GM12878 (cell line): ENCODE data around the gene ZNF618. TPM values are rescaled to one million over a fixed set of nuclear protein-coding genes. Genes with fewer than 3 reads are reported as not detected.

Experiments used
- ATAC-seq: fragments of 200-7000 bp; cut with Tn5 transposase; 3 replicates; pipeline ENCODE4 v1.9.1; 2020; ENCODE audit warnings: mild to moderate bottlenecking, moderate library complexity
- BruUV-seq: library from RNA; stranded (reverse); fragments of 400-500 nt; replicated peaks from 2 replicates; lab custom pipeline; 2021; lab: Mats Ljungman, UMichigan
- CTCF ChIA-PET: fragments of 300-600 bp; sonication (Branson Sonifier 250); formaldehyde crosslinking; extraction: SDS; loops from one replicate; lab custom pipeline; 2021; ENCODE audit warnings: inconsistent platforms; lab: Yijun Ruan, JAX
- POLR2A ChIA-PET: fragments of 350-600 bp; formaldehyde crosslinking; extraction: SDS; loops from one replicate; lab custom pipeline; 2021; ENCODE audit warnings: inconsistent platforms; lab: Charles Lee
- RAD21 ChIA-PET: fragments of 300-600 bp; sonication (Branson Sonifier 250); formaldehyde crosslinking; loops from one replicate; lab custom pipeline; 2023; ENCODE audit warnings: antibody characterized with exemption; ENCODE audit not compliant: unreplicated experiment; lab: Charles Lee
- SMC1A ChIA-PET: fragments of 300-600 bp; sonication (Branson Sonifier 250); formaldehyde crosslinking; loops from one replicate; lab custom pipeline; 2023; ENCODE audit not compliant: unreplicated experiment, uncharacterized antibody; lab: Charles Lee
- DNase-seq: peaks from one replicate; pipeline ENCODE4 v3.0.0-alpha.2; 2011; ENCODE audit warnings: low read depth, low spot score
- FAIRE-seq: peaks from 3 replicates; lab custom pipeline; 2011; peaks lifted over from hg19 to GRCh38; lab: Jason Lieb, UNC
- H2AFZ ChIP-seq: 2 replicates; pipeline ENCODE4 v1.6.0; 2011; ENCODE audit warnings: low read depth, low read length, control low read depth; ENCODE audit not compliant: control insufficient read depth
- H3K27ac ChIP-seq: 2 replicates; pipeline ENCODE4 v1.5.1; 2011; ENCODE audit warnings: control low read depth; ENCODE audit not compliant: control insufficient read depth, insufficient read depth
- H3K27me3 ChIP-seq, 2 experiments: replicated peaks in 1 of 2; 2 replicates each; pipeline versions ENCODE4 v1.6.0 to v1.6.1; 2011; ENCODE audit warnings: low read length in 1 of 2; ENCODE audit not compliant: control insufficient read depth in 2 of 2, insufficient read depth in 2 of 2
- H3K36me3 ChIP-seq, 2 experiments: 2 replicates each; pipeline ENCODE4 v1.5.1; 2011; ENCODE audit warnings: low read length in 1 of 2; ENCODE audit not compliant: control insufficient read depth in 2 of 2, insufficient read depth in 2 of 2
- H3K4me1 ChIP-seq: 2 replicates; pipeline ENCODE4 v1.6.1; 2011; ENCODE audit warnings: mild to moderate bottlenecking, low read length, moderate library complexity, mixed read lengths; ENCODE audit not compliant: control insufficient read depth, insufficient read depth
- H3K4me2 ChIP-seq: 2 replicates; pipeline ENCODE4 v1.6.0; 2011; ENCODE audit warnings: control low read depth; ENCODE audit not compliant: control insufficient read depth, insufficient read depth
- H3K4me3 ChIP-seq: fragments of 200-600 bp; sonication (generic); 2 replicates; pipeline ENCODE4 v1.5.1; 2016
- H3K79me2 ChIP-seq: 2 replicates; pipeline ENCODE4 v1.6.0; 2011; ENCODE audit warnings: low read length; ENCODE audit not compliant: control insufficient read depth, insufficient read depth
- H3K9ac ChIP-seq: 2 replicates; pipeline ENCODE4 v1.8.0; 2011; ENCODE audit warnings: low read length, control low read depth, mixed read lengths; ENCODE audit not compliant: control insufficient read depth, insufficient read depth
- H3K9me3 ChIP-seq: replicated peaks from 3 replicates; pipeline ENCODE4 v1.5.1; 2011; ENCODE audit warnings: mild to moderate bottlenecking, low read length; ENCODE audit not compliant: control insufficient read depth, insufficient read depth
- H4K20me1 ChIP-seq: 2 replicates; pipeline ENCODE4 v1.6.0; 2011; ENCODE audit not compliant: control insufficient read depth, insufficient read depth
- CEBPZ ChIP-seq: fragments of 150-350 bp; IDR thresholded peaks from 2 replicates; pipeline ENCODE4 v1.6.1; 2016; ENCODE audit warnings: low read depth, low read length
- CREB1 ChIP-seq: IDR thresholded peaks from 2 replicates; pipeline ENCODE4 v1.6.1; 2012; ENCODE audit warnings: low read depth, mild to moderate bottlenecking, inconsistent platforms
- CREM ChIP-seq: IDR thresholded peaks from 2 replicates; pipeline ENCODE4 v1.6.1; 2014; ENCODE audit warnings: antibody characterized with exemption, low read depth
- EGR1 ChIP-seq, 2 experiments: IDR thresholded peaks; 1 replicate in 1 of 2; 2 replicates in 1 of 2; pipeline ENCODE4 v1.6.1; 2011 to 2012; ENCODE audit warnings: low read depth in 2 of 2, low read length in 2 of 2, borderline replicate concordance in 1 of 2, mild to moderate bottlenecking in 1 of 2, moderate library complexity in 1 of 2
- KDM1A ChIP-seq: fragments of 200-600 bp; sonication (generic); IDR thresholded peaks from 2 replicates; pipeline ENCODE4 v1.6.1; 2016; ENCODE audit warnings: borderline replicate concordance
- KLF5 ChIP-seq: fragments of 450-650 bp; IDR thresholded peaks from 2 replicates; pipeline ENCODE4 v1.6.1; 2014; ENCODE audit warnings: mild to moderate bottlenecking; ENCODE audit not compliant: partially characterized antibody
- MEF2A ChIP-seq: IDR thresholded peaks from 2 replicates; pipeline ENCODE4 v1.6.1; 2011; ENCODE audit warnings: low read depth, mild to moderate bottlenecking, low read length, moderate library complexity; ENCODE audit not compliant: insufficient read depth
- MTA2 ChIP-seq: fragments of 450-650 bp; IDR thresholded peaks from 2 replicates; pipeline ENCODE4 v1.6.1; 2016; ENCODE audit warnings: low read depth, mild to moderate bottlenecking, moderate library complexity
- MXI1 ChIP-seq: fragments of 150-350 bp; IDR thresholded peaks from 2 replicates; pipeline ENCODE4 v1.6.1; 2011; ENCODE audit warnings: low read depth, mild to moderate bottlenecking, inconsistent platforms, low read length, improper control_type of control experiment
- MYB ChIP-seq: fragments of 150-350 bp; IDR thresholded peaks from 2 replicates; pipeline ENCODE4 v1.6.1; 2014; ENCODE audit warnings: mild to moderate bottlenecking, low read depth, low read length, borderline replicate concordance
- NFXL1 ChIP-seq: fragments of 450-650 bp; IDR thresholded peaks from 2 replicates; pipeline ENCODE4 v1.6.1; 2017; ENCODE audit warnings: antibody characterized with exemption, mild to moderate bottlenecking, borderline replicate concordance
- POU2F2 ChIP-seq: IDR thresholded peaks from 3 replicates; pipeline ENCODE4 v1.6.1; 2011; ENCODE audit warnings: low read depth, mild to moderate bottlenecking, low read length, borderline replicate concordance
- SMARCA5 ChIP-seq: fragments of 450-650 bp; IDR thresholded peaks from 2 replicates; pipeline ENCODE4 v1.6.1; 2017; ENCODE audit warnings: mild to moderate bottlenecking
- TAF1 ChIP-seq: IDR thresholded peaks from 2 replicates; pipeline ENCODE4 v1.6.1; 2011; ENCODE audit warnings: mild to moderate bottlenecking, low read depth, low read length, borderline replicate concordance
- TCF7 ChIP-seq: IDR thresholded peaks from 2 replicates; pipeline ENCODE4 v1.6.1; 2014; ENCODE audit warnings: antibody characterized with exemption, borderline replicate concordance
- WRNIP1 ChIP-seq: IDR thresholded peaks from 2 replicates; pipeline ENCODE4 v1.6.1; 2011; ENCODE audit warnings: low read depth, low read length, improper control_type of control experiment, borderline replicate concordance
- YBX1 ChIP-seq: fragments of 450-650 bp; IDR thresholded peaks from 2 replicates; pipeline ENCODE4 v1.6.1; 2016; ENCODE audit warnings: antibody characterized with exemption
- WGBS: methylation state at CpG from one replicate; pipeline ENCODE4 v1.1.6; 2016; ENCODE audit warnings: low lambda C conversion rate; ENCODE audit not compliant: insufficient replicate concordance, insufficient coverage; ENCODE audit errors: missing lambda C conversion rate; 5-methylcytosine and 5-hydroxymethylcytosine counted together
- in situ Hi-C: fragments of 300-500 bp; cut with MboI; formaldehyde crosslinking; loops from 9 replicates; pipeline ENCODE4 v1.14.3; 2018; ENCODE audit warnings: mixed read lengths
- intact Hi-C: fragments of 100-400 bp; cut with micrococcal nuclease; formaldehyde crosslinking; loops from one replicate; pipeline ENCODE4 v1.14.2; 2022; ENCODE audit not compliant: unreplicated experiment
- polyA plus RNA-seq, 11 experiments: library from polyadenylated mRNA; depleted of rRNA in 4 of 11; unstranded in 6 of 11; stranded (reverse) in 5 of 11; fragments of >200 nt; fragmentation: Nextera tagmentation in 4 of 11; fragmentation: Illumina TruSeq in 1 of 11; extraction: Ambion mirVana in 4 of 11; extraction: Trizol in 1 of 11; gene quantifications; 1 replicate in 1 of 11; 2 replicates in 10 of 11; pipeline versions ENCODE4 v1.2.1 to v1.2.3, GENCODE V29; 2011 to 2016; ENCODE audit warnings: inconsistent platforms in 2 of 11, missing spikeins in 2 of 11, low read depth in 1 of 11
- total RNA-seq, 4 experiments: library from RNA; depleted of rRNA in 3 of 4; stranded (reverse); fragments of >200 nt in 3 of 4; fragmentation: Illumina TruSeq in 1 of 4; extraction: Trizol in 1 of 4; gene quantifications; 2 replicates each; pipeline versions ENCODE4 v1.2.1 to v1.2.3, GENCODE V29; 2013 to 2021
- TF ChIP-seq, protein P1 (sequence below): fragments of 450-650 bp; IDR thresholded peaks from 2 replicates; pipeline ENCODE4 v1.6.1; 2017; ENCODE audit warnings: antibody characterized with exemption, mild to moderate bottlenecking, moderate library complexity

Gene ZNF618
- total and polyA plus RNA-seq, 10 of the 15 experiments (the other 5 are each of a cell fraction or from before 2014, with no cell fraction given) = 0.01 to 0.24 (median 0.06) TPM; not detected in 2

GRCh38 chr9:114034196-114034595, 158.1 kb downstream of the ZNF618 start:
- FAIRE-seq = no peak
- POLR2A ChIA-PET = no interaction called here
- no peaks in the 10 kb centered on the region; the same call in 1 of the 2 replicates for H4K20me1 ChIP-seq
- no peak overlapping the region for H2AFZ ChIP-seq
- no peak overlapping the region for H3K27ac ChIP-seq
- intact Hi-C loops (no loop called here), in situ Hi-C loops (loop anchor here (25.0 kb wide), 1 partner anchor 572 kb away; the partner anchor contains the start of gene RGS3)
- no peaks in the 10 kb centered on the region for H3K79me2 ChIP-seq
- TF ChIP-seq TCF7 = no peak
- TF ChIP-seq NFXL1 = no peak
- TF ChIP-seq WRNIP1 = no peak
- TF ChIP-seq CEBPZ = no peak
- TF ChIP-seq MXI1 = no peak
- TF ChIP-seq CREM = no peak
- TF ChIP-seq CREB1 = no peak
- TF ChIP-seq MEF2A = no peak
- no peak for TF ChIP-seq YBX1
- TF ChIP-seq MTA2 = no peak
- TF ChIP-seq KDM1A = no peak
- TF ChIP-seq EGR1 (IDR thresholded peaks at IDR 0.05; ENCODE audit: borderline replicate concordance in 1 of 2, low read depth in 2 of 2, low read length in 2 of 2) = no peak
- no peak for TF ChIP-seq POU2F2
- no peak for TF ChIP-seq KLF5
- TF ChIP-seq, protein P1, sequence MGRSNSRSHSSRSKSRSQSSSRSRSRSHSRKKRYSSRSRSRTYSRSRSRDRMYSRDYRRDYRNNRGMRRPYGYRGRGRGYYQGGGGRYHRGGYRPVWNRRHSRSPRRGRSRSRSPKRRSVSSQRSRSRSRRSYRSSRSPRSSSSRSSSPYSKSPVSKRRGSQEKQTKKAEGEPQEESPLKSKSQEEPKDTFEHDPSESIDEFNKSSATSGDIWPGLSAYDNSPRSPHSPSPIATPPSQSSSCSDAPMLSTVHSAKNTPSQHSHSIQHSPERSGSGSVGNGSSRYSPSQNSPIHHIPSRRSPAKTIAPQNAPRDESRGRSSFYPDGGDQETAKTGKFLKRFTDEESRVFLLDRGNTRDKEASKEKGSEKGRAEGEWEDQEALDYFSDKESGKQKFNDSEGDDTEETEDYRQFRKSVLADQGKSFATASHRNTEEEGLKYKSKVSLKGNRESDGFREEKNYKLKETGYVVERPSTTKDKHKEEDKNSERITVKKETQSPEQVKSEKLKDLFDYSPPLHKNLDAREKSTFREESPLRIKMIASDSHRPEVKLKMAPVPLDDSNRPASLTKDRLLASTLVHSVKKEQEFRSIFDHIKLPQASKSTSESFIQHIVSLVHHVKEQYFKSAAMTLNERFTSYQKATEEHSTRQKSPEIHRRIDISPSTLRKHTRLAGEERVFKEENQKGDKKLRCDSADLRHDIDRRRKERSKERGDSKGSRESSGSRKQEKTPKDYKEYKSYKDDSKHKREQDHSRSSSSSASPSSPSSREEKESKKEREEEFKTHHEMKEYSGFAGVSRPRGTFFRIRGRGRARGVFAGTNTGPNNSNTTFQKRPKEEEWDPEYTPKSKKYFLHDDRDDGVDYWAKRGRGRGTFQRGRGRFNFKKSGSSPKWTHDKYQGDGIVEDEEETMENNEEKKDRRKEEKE = no peak
- TF ChIP-seq SMARCA5 = no peak
- no peak for TF ChIP-seq TAF1
- TF ChIP-seq MYB = no peak
- RAD21 ChIA-PET = no interaction called here
- H3K27me3 ChIP-seq = no peaks in the 10 kb centered on the region
- no peaks in the 10 kb centered on the region for H3K9me3 ChIP-seq
- no peak for ATAC-seq
- no peaks in the 10 kb centered on the region for H3K4me1 ChIP-seq
- SMC1A ChIA-PET = no interaction called here
- CTCF ChIA-PET = interaction anchor here (0.6 kb wide), 2 partner anchors 12 to 228 kb away, joined by 3 read pairs; no protein-coding TSS in a partner anchor
- 35% methylated on average over 10 of the region's 10 CpGs for WGBS
- H3K4me3 ChIP-seq = no peak overlapping the region
- no TSS peak for BruUV-seq
- H3K4me2 ChIP-seq = no peak overlapping the region
- no peak for DNase-seq
- H3K9ac ChIP-seq = no peak overlapping the region
- H3K36me3 ChIP-seq = no peaks in the 10 kb centered on the region; a peak in 1 of 4 replicates
